Cardiac muscle cell (in vitro differentiated cells and primary cell): ENCODE results near the gene TTYH3. TPM values are rescaled to one million over a fixed set of nuclear protein-coding genes. Genes with fewer than 3 reads are reported as not detected.
A peak's percentile ranks its signal among the peaks of the same experiment; 100 is the strongest.

Experiments used
- DNase-seq, 2 donors: peaks; one replicate each; pipeline versions ENCODE4 v3.0.0 to v3.0.0-alpha.2; 2010 to 2017; ENCODE audit warnings: low read depth in 1 of 2, low spot score in 1 of 2
- H3K27ac ChIP-seq: fragments of 200-600 bp; sonication (generic); 2 replicates; pipeline ENCODE4 v1.5.1; 2016
- H3K27me3 ChIP-seq: fragments of 200-600 bp; sonication (generic); 2 replicates; pipeline ENCODE4 v1.6.0; 2016; ENCODE audit warnings: control low read depth
- H3K36me3 ChIP-seq: fragments of 200-600 bp; sonication (generic); 2 replicates; pipeline ENCODE4 v1.5.1; 2016; ENCODE audit warnings: control low read depth
- H3K4me1 ChIP-seq: fragments of 200-600 bp; sonication (generic); 2 replicates; pipeline ENCODE4 v1.8.1; 2017; ENCODE audit warnings: low read depth, mild to moderate bottlenecking, mixed run types
- H3K4me3 ChIP-seq: fragments of 200-600 bp; sonication (generic); 2 replicates; pipeline ENCODE4 v1.5.1; 2016; ENCODE audit warnings: mild to moderate bottlenecking
- H3K9me3 ChIP-seq: fragments of 200-600 bp; sonication (generic); 2 replicates; pipeline ENCODE4 v1.5.1; 2017; ENCODE audit warnings: low read depth, mild to moderate bottlenecking, control low read depth
- CTCF ChIP-seq: IDR thresholded peaks from 2 replicates; pipeline ENCODE4 v1.5.1; 2012; ENCODE audit warnings: low read depth, mild to moderate bottlenecking, low read length
- polyA plus RNA-seq: library from polyadenylated mRNA; unstranded; fragments of >200 nt; fragmentation: Nextera tagmentation; extraction: Ambion mirVana; gene quantifications from 2 replicates; pipeline ENCODE4 v1.2.1, GENCODE V29; 2016
- total RNA-seq: library from RNA; depleted of rRNA; stranded (reverse); fragments of >200 nt; gene quantifications from 2 replicates; pipeline ENCODE4 v1.2.3, GENCODE V29; 2016

TTYH3 gene
- total and polyA plus RNA-seq, 2 experiments from 2014 or later = 64.6 to 86.6 TPM

GRCh38 chr7:2663121-2663886 is 31.5 kb downstream of the TTYH3 start:
- H3K27me3 ChIP-seq = no peaks in the 10 kb centered on the region
- H3K4me1 ChIP-seq = no peaks in the 10 kb centered on the region
- H3K4me3 ChIP-seq = no peak overlapping the region
- no peak for TF ChIP-seq CTCF
- peak overlapping the region; percentile 51 for H3K27ac ChIP-seq
- H3K9me3 ChIP-seq = no peaks in the 10 kb centered on the region
- peaks cover 3% of the 10 kb centered on the region for H3K36me3 ChIP-seq
- peak in 1 of 2 donors; percentile 23 for DNase-seq

GRCh38 chr7:2663960-2664359 is 32.2 kb downstream of the TTYH3 start:
- no peaks in the 10 kb centered on the region for H3K4me1 ChIP-seq
- H3K9me3 ChIP-seq = no peaks in the 10 kb centered on the region
- no peaks in the 10 kb centered on the region for H3K36me3 ChIP-seq
- H3K27ac ChIP-seq = peak overlapping the region; percentile 51
- no peak for TF ChIP-seq CTCF
- no peak overlapping the region for H3K4me3 ChIP-seq
- H3K27me3 ChIP-seq = no peaks in the 10 kb centered on the region
- no peak for DNase-seq

GRCh38 chr7:2665359-2665791 is 33.6 kb downstream of the TTYH3 start:
- no peak for TF ChIP-seq CTCF
- H3K27ac ChIP-seq = no peak overlapping the region
- H3K36me3 ChIP-seq = no peaks in the 10 kb centered on the region
- no peak overlapping the region for H3K4me3 ChIP-seq
- H3K4me1 ChIP-seq = no peaks in the 10 kb centered on the region
- no peaks in the 10 kb centered on the region for H3K9me3 ChIP-seq
- no peak for DNase-seq
- peaks cover 4% of the 10 kb centered on the region for H3K27me3 ChIP-seq

- Histone ChIP-seq H3K27ac (no peak overlapping the region), H3K4me1 (no peaks in the 10 kb centered on the region), H3K4me3 (no peak overlapping the region), H3K27me3 (peaks cover 4% of the 10 kb centered on the region), H3K9me3 (no peaks in the 10 kb centered on the region), H3K36me3 (no peaks in the 10 kb centered on the region)
- no peak for DNase-seq
- TF ChIP-seq CTCF = no peak
These were observed 34.4 kb downstream of the TTYH3 start for GRCh38 chr7:2666155-2666554.

GRCh38 chr7:2666588-2667250 is 34.9 kb downstream of the TTYH3 start:
- Histone ChIP-seq H3K4me3 (no peak overlapping the region), H3K36me3 (no peaks in the 10 kb centered on the region), H3K27ac (no peak overlapping the region), H3K9me3 (no peaks in the 10 kb centered on the region), H3K4me1 (no peaks in the 10 kb centered on the region), H3K27me3 (peaks cover 4% of the 10 kb centered on the region)
- no peak for TF ChIP-seq CTCF
- DNase-seq = no peak
